Peyer's patch (tissue), 4 donors: ENCODE data around the gene CFL2.

ENCODE experiments used
- CTCF ChIP-seq, 6 experiments: fragments of 450-650 bp in 4 of 6; fragments of 200-600 bp in 2 of 6; sonication (generic) in 1 of 6; IDR thresholded peaks; one replicate each; pipeline ENCODE4 v1.5.1; 2017 to 2019; ENCODE audit warnings: antibody characterized with exemption in 6 of 6, mild to moderate bottlenecking in 3 of 6, moderate library complexity in 1 of 6
- POLR2A ChIP-seq, 2 donors: fragments of 450-650 bp; IDR thresholded peaks; one replicate each; pipeline ENCODE4 v1.5.1; 2017; ENCODE audit warnings: antibody characterized with exemption in 2 of 2, mild to moderate bottlenecking in 2 of 2, moderate library complexity in 2 of 2

GRCh38 chr14:34660796-34661195 lies 53.6 kb downstream of the CFL2 start:
- TF ChIP-seq CTCF (IDR thresholded peaks at IDR 0.05) (no peak), POLR2A (IDR thresholded peaks at IDR 0.05) (no peak)
